A673 (cell line): ENCODE measurements around the gene CBLL2.

Source experiments
- EZH2 ChIP-seq: fragments of 200-600 bp; sonication (generic); IDR thresholded peaks from 2 replicates; pipeline ENCODE4 v1.6.1; 2017; ENCODE audit warnings: borderline replicate concordance, low read depth, mild to moderate bottlenecking, mixed read lengths, antibody characterized with exemption, low read length; ENCODE audit not compliant: poor library complexity, severe bottlenecking
- TF ChIP-seq, protein P1 (sequence below): fragments of 300-800, 200-600 bp; sonication (generic); conservative IDR thresholded peaks from 2 replicates; pipeline ENCODE4 v1.5.1; 2017; ENCODE audit warnings: low read depth, mild to moderate bottlenecking, antibody characterized with exemption, low read length, moderate library complexity, mixed read lengths

DNA sequence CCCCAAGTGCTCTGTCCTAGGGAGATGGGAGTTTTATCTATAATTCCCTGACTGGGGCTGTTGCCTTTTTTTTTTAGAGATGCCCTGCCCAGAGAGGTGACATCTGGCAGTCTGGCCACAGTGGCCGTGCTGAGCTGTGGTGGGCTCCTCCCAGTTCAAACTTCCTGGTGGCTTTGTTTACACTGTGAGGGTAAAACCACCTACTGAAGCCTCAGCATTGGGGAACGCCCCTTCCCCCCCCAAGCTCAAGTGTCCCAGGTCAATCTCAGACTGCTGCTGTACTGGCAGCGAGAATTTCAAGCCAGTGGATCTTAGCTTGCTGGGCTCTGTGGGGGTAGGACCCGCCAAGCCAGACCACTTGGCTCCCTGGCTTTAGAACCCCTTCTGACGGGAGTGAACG lies 38.3 kb upstream of the CBLL2 start:
- TF ChIP-seq, protein P1, sequence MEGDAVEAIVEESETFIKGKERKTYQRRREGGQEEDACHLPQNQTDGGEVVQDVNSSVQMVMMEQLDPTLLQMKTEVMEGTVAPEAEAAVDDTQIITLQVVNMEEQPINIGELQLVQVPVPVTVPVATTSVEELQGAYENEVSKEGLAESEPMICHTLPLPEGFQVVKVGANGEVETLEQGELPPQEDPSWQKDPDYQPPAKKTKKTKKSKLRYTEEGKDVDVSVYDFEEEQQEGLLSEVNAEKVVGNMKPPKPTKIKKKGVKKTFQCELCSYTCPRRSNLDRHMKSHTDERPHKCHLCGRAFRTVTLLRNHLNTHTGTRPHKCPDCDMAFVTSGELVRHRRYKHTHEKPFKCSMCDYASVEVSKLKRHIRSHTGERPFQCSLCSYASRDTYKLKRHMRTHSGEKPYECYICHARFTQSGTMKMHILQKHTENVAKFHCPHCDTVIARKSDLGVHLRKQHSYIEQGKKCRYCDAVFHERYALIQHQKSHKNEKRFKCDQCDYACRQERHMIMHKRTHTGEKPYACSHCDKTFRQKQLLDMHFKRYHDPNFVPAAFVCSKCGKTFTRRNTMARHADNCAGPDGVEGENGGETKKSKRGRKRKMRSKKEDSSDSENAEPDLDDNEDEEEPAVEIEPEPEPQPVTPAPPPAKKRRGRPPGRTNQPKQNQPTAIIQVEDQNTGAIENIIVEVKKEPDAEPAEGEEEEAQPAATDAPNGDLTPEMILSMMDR, result no peak
- no peak for TF ChIP-seq EZH2
